Measurements from ENCODE around the gene FLNB. TPM values are rescaled to one million over a fixed set of nuclear protein-coding genes. Genes with fewer than 3 reads are reported as not detected.

Gene FLNB
- total and polyA plus RNA-seq, 2 of the 4 experiments (the other 2 are of a cell fraction), result 78.0 to 136 TPM

DNA sequence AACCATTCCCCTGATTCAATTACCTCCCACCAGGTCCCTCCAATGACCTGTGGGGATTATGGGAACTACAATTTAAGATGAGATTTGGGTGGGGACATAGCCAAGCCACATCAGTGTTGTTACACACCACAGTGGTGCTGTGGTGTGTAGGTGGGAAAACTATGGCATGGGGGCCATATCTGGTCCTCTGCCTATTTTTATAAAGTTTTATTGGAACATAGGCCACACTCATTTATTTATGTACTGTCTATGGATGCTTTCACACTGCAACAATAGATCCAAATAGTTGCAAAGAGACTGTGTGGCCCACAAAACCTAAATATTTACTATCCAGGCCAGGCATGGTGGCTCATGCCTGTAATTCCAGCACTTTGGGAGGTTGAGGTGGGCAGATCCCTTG is 46.4 kb downstream of the FLNB start (continued):
- TF ChIP-seq RAD21 (IDR thresholded peaks at IDR 0.05; ENCODE audit: low read length) (no peak), MAFK (IDR thresholded peaks at IDR 0.05; ENCODE audit: low read depth, low read length) (no peak)

DNA sequence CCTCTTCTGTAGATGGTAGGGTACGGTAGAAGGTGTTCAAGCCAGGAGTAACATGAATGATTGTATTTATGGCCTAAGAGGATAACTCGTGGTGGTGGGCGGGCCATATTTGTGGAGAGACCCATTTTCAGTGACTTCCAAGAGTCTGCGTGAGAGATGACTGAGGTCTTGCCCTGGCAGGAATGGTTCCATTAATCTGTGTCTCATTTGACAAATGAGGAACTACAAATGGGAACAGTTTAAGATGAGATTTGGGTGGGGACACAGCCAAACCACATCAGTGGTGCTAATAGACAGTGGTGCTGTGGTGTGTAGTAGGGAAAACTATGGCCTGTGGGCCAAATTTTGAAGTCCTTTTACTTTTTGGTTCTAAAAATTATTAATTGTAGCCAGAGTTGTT is 47.1 kb downstream of the FLNB start:
- Histone ChIP-seq H3K14ac (replicated peaks; ENCODE audit: low read depth, low read length) (no peak overlapping the region), H3K79me1 (ENCODE audit: low read depth in 1 of 2, low read length in 2 of 2) (peaks cover 28 to 75% of the 10 kb centered on the region in 2 experiments; a peak in 3 of 4 replicates), H3K4ac (ENCODE audit: low read depth, low read length) (peak overlapping the region; percentile 26; the same call in 1 of the 2 replicates), H3K4me3 (ENCODE audit: insufficient read depth, low read depth, low read length) (no peak overlapping the region), H2BK20ac (ENCODE audit: low read depth, low read length) (no peak overlapping the region), H4K8ac (ENCODE audit: low read depth in 2 of 2, low read length in 2 of 2) (peak overlapping the region in 1 of 2 experiments; percentile 2; a peak in 1 of 4 replicates), H2BK15ac (ENCODE audit: low read depth, low read length) (no peak overlapping the region), H3K18ac (ENCODE audit: low read depth, low read length) (no peak overlapping the region; the same call in 1 of the 2 replicates), H3K9me3 (ENCODE audit: control insufficient read depth, insufficient read depth, low read length) (no peaks in the 10 kb centered on the region), H3K4me2 (ENCODE audit: low read depth, low read length) (no peak overlapping the region), H2AK5ac (ENCODE audit: low read depth, low read length) (0 out of 2 replicates have a peak overlapping the region, but pooled peaks have one; percentile 15), H2BK5ac (ENCODE audit: low read depth, low read length, poor library complexity, severe bottlenecking) (no peak overlapping the region), H2AFZ (replicated peaks; ENCODE audit: low read length, poor library complexity) (no peak overlapping the region), H4K20me1 (ENCODE audit: insufficient read depth, low read length) (peaks cover 30% of the 10 kb centered on the region), H4K91ac (ENCODE audit: insufficient read depth, low read depth, low read length) (no peak overlapping the region), H3K9ac (ENCODE audit: low read depth, low read length) (no peak overlapping the region), H3K9me1 (ENCODE audit: insufficient read depth, low read length) (peaks cover 28% of the 10 kb centered on the region), H2AK9ac (replicated peaks; ENCODE audit: low read depth, low read length, poor library complexity) (no peak overlapping the region), H3K56ac (ENCODE audit: extremely low read depth, insufficient read depth, low read length) (no peak overlapping the region), H3K27me3 (ENCODE audit: control insufficient read depth, insufficient read depth, low read length) (no peaks in the 10 kb centered on the region), H2BK120ac (ENCODE audit: low read depth, low read length) (0 out of 2 replicates have a peak overlapping the region, but pooled peaks have one; percentile 0), H3K36me3 (ENCODE audit: control insufficient read depth, insufficient read depth, low read length) (peaks cover 1% of the 10 kb centered on the region; the same call in 1 of the 2 replicates), H3K4me1 (ENCODE audit: control insufficient read depth, insufficient read depth, low read length) (peaks cover 38% of the 10 kb centered on the region), H3K27ac (ENCODE audit: insufficient read depth, low read length) (no peak overlapping the region), H4K5ac (ENCODE audit: low read depth, low read length) (no peak overlapping the region), H3K23ac (ENCODE audit: low read depth, low read length) (0 out of 2 replicates have a peak overlapping the region, but pooled peaks have one; percentile 4)
- dilution Hi-C loops (cut with HindIII; ENCODE audit: low sequenced_read_pairs, unreplicated experiment) (no loop called here), in situ Hi-C loops (cut with MboI; ENCODE audit: low sequenced_read_pairs) (no loop called here), intact Hi-C loops (cut with micrococcal nuclease) (no loop called here)
- BruUV-seq (replicated peaks), result no TSS peak
- CTCF ChIA-PET, result no interaction called here
- TF ChIP-seq, protein P1, sequence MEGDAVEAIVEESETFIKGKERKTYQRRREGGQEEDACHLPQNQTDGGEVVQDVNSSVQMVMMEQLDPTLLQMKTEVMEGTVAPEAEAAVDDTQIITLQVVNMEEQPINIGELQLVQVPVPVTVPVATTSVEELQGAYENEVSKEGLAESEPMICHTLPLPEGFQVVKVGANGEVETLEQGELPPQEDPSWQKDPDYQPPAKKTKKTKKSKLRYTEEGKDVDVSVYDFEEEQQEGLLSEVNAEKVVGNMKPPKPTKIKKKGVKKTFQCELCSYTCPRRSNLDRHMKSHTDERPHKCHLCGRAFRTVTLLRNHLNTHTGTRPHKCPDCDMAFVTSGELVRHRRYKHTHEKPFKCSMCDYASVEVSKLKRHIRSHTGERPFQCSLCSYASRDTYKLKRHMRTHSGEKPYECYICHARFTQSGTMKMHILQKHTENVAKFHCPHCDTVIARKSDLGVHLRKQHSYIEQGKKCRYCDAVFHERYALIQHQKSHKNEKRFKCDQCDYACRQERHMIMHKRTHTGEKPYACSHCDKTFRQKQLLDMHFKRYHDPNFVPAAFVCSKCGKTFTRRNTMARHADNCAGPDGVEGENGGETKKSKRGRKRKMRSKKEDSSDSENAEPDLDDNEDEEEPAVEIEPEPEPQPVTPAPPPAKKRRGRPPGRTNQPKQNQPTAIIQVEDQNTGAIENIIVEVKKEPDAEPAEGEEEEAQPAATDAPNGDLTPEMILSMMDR (conservative IDR thresholded peaks at IDR 0.05; ENCODE audit: low read depth, low read length), result no peak
- TF ChIP-seq RAD21 (IDR thresholded peaks at IDR 0.05; ENCODE audit: low read length) (no peak), NFE2L2 (IDR thresholded peaks at IDR 0.05; ENCODE audit: low read depth, low read length) (no peak), CHD1 (IDR thresholded peaks at IDR 0.05; ENCODE audit: low read depth, low read length) (no peak), RCOR1 (IDR thresholded peaks at IDR 0.05; ENCODE audit: insufficient replicate concordance, low read length) (no peak)
- ATAC-seq (ENCODE audit: low read depth), result no peak
- WGBS, 2 experiments (ENCODE audit: extremely low coverage in 2 of 2, insufficient read length in 1 of 2), result 93% methylated on average over 3 of the region's 4 CpGs; no CpG with 5 or more reads in 1 of the 2 experiments
- POLR2A ChIA-PET (ENCODE audit: unreplicated experiment), result interaction anchor here (0.7 kb wide), 1 partner anchor 931 kb away, joined by 4 read pairs; no protein-coding TSS in a partner anchor
- no peak for DNase-seq
